ENCODE results near the gene ATRAID. TPM values are rescaled to one million over a fixed set of nuclear protein-coding genes. Genes with fewer than 3 reads are reported as not detected.

Gene ATRAID
- total and polyA plus RNA-seq, 4 donors: 44.9 to 77.5 (median 48.9) TPM

- Histone ChIP-seq H3K9me3 (ENCODE audit: control insufficient read depth in 4 of 4, low read length in 3 of 4) (no peaks in the 10 kb centered on the region), H3K9ac (ENCODE audit: low read depth in 1 of 2, low read length in 2 of 2) (no peak overlapping the region), H3K4me1 (ENCODE audit: control insufficient read depth in 4 of 4, insufficient read depth in 4 of 4, low read length in 3 of 4) (no peaks in the 10 kb centered on the region), H3K36me3 (ENCODE audit: control insufficient read depth in 4 of 4, insufficient read depth in 3 of 4, low read depth in 1 of 4, low read length in 3 of 4) (peaks cover 29 to 97% (median 78%) of the 10 kb centered on the region in 4 donors), H3K27me3 (ENCODE audit: control insufficient read depth in 4 of 4, insufficient read depth in 4 of 4, low read length in 3 of 4) (no peaks in the 10 kb centered on the region), H3K4me3 (ENCODE audit: low read depth in 1 of 3, low read length in 3 of 3) (no peak overlapping the region), H3K27ac (ENCODE audit: low read depth in 1 of 2, low read length in 2 of 2) (no peak overlapping the region)
- 97% methylated on average over 8 of the region's 8 CpGs for WGBS
- no peak for DNase-seq (ENCODE audit: low spot score)
- no peak for TF ChIP-seq ATF3 (IDR thresholded peaks at IDR 0.05)
- TF ChIP-seq RAD21 (IDR thresholded peaks at IDR 0.05): no peak
These were observed 27.1 kb downstream of the ATRAID start for GRCh38 chr2:27238976-27239375.

DNA sequence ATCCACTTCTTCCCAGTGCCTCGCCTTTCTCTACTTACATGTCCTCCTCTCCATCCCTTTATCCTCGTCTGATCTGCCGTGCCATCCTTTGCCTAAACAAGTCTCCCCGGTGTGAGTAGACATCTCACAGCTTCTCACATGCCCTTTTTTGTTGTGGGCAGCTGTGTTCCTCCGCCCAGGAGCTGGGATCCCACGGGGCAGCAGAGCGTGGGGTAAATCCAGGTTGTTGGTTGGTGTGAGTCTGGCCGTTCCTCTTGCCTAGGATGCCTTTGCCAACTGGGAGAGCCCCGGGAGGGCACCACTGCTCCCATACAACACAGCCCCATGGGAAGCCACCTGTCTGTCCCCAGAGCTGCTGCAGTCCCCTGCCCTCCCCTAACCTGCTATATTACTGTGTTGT lies 28.6 kb downstream of the ATRAID start:
- TF ChIP-seq TAF1 (conservative IDR thresholded peaks at IDR 0.05): no peak
- no peak for TF ChIP-seq YY1 (IDR thresholded peaks at IDR 0.05)
- TF ChIP-seq FOXA1 (IDR thresholded peaks at IDR 0.05): no peak
- TF ChIP-seq ATF3 (IDR thresholded peaks at IDR 0.05): no peak
- TF ChIP-seq CTCF (IDR thresholded peaks at IDR 0.05; ENCODE audit: low read depth, low read length, missing input control): no peak
- no peak for TF ChIP-seq REST (IDR thresholded peaks at IDR 0.05)
- H3K4me3 ChIP-seq (ENCODE audit: low read depth in 1 of 3, low read length in 3 of 3): no peak overlapping the region
- no peak for DNase-seq (ENCODE audit: low spot score)
- H3K36me3 ChIP-seq (ENCODE audit: control insufficient read depth in 4 of 4, insufficient read depth in 3 of 4, low read depth in 1 of 4, low read length in 3 of 4): peaks cover 30 to 88% (median 71%) of the 10 kb centered on the region in 4 donors
- H3K27ac ChIP-seq (ENCODE audit: low read depth in 1 of 2, low read length in 2 of 2): no peak overlapping the region
- no peaks in the 10 kb centered on the region for H3K4me1 ChIP-seq (ENCODE audit: control insufficient read depth in 4 of 4, insufficient read depth in 4 of 4, low read length in 3 of 4)
- H3K27me3 ChIP-seq (ENCODE audit: control insufficient read depth in 4 of 4, insufficient read depth in 4 of 4, low read length in 3 of 4): no peaks in the 10 kb centered on the region
- H3K9me3 ChIP-seq (ENCODE audit: control insufficient read depth in 4 of 4, low read length in 3 of 4): no peaks in the 10 kb centered on the region
- WGBS: 96% methylated on average over 9 of the region's 9 CpGs
- H3K9ac ChIP-seq (ENCODE audit: low read depth in 1 of 2, low read length in 2 of 2): no peak overlapping the region

- no peak overlapping the region for H3K9ac ChIP-seq (ENCODE audit: low read depth in 1 of 2, low read length in 2 of 2)
- H3K4me1 ChIP-seq (ENCODE audit: control insufficient read depth in 4 of 4, insufficient read depth in 4 of 4, low read length in 3 of 4): no peaks in the 10 kb centered on the region
- 90% methylated on average over 24 of the region's 24 CpGs for WGBS
- H3K36me3 ChIP-seq (ENCODE audit: control insufficient read depth in 4 of 4, insufficient read depth in 3 of 4, low read depth in 1 of 4, low read length in 3 of 4): peaks cover 30 to 73% (median 57%) of the 10 kb centered on the region in 4 donors
- DNase-seq (ENCODE audit: low spot score): no peak
- no peaks in the 10 kb centered on the region for H3K9me3 ChIP-seq (ENCODE audit: control insufficient read depth in 4 of 4, low read length in 3 of 4)
- no peaks in the 10 kb centered on the region for H3K27me3 ChIP-seq (ENCODE audit: control insufficient read depth in 4 of 4, insufficient read depth in 4 of 4, low read length in 3 of 4)
- H3K4me3 ChIP-seq (ENCODE audit: low read depth in 1 of 3, low read length in 3 of 3): no peak overlapping the region
- no peak overlapping the region for H3K27ac ChIP-seq (ENCODE audit: low read depth in 1 of 2, low read length in 2 of 2)
- TF ChIP-seq ATF3 (IDR thresholded peaks at IDR 0.05) (no peak), FOXA1 (IDR thresholded peaks at IDR 0.05) (no peak), RXRA (IDR thresholded peaks at IDR 0.05) (no peak), MAX (IDR thresholded peaks at IDR 0.05) (no peak), RAD21 (IDR thresholded peaks at IDR 0.05) (no peak), REST (IDR thresholded peaks at IDR 0.05) (no peak), HNF4G (IDR thresholded peaks at IDR 0.05) (no peak), YY1 (IDR thresholded peaks at IDR 0.05) (no peak), NR2F2 (IDR thresholded peaks at IDR 0.05) (no peak), ZBTB33 (IDR thresholded peaks at IDR 0.05) (no peak)
These were observed 30.1 kb downstream of the ATRAID start for GRCh38 chr2:27241761-27242613.
